HG02588 (cell line): ENCODE measurements around the gene R3HDM1.
"Not testable (repeated sequence)": the region's sequence is repeated elsewhere in the genome, so short reads cannot be mapped to it uniquely, and the experiment has no call there.

ENCODE experiments used
- ATAC-seq: cut with Tn5 transposase; IDR thresholded peaks from one replicate; pipeline ENCODE4 v1.9.1; 2021; ENCODE audit warnings: mild to moderate bottlenecking, moderate library complexity; ENCODE audit not compliant: unreplicated experiment

R3HDM1 gene

DNA sequence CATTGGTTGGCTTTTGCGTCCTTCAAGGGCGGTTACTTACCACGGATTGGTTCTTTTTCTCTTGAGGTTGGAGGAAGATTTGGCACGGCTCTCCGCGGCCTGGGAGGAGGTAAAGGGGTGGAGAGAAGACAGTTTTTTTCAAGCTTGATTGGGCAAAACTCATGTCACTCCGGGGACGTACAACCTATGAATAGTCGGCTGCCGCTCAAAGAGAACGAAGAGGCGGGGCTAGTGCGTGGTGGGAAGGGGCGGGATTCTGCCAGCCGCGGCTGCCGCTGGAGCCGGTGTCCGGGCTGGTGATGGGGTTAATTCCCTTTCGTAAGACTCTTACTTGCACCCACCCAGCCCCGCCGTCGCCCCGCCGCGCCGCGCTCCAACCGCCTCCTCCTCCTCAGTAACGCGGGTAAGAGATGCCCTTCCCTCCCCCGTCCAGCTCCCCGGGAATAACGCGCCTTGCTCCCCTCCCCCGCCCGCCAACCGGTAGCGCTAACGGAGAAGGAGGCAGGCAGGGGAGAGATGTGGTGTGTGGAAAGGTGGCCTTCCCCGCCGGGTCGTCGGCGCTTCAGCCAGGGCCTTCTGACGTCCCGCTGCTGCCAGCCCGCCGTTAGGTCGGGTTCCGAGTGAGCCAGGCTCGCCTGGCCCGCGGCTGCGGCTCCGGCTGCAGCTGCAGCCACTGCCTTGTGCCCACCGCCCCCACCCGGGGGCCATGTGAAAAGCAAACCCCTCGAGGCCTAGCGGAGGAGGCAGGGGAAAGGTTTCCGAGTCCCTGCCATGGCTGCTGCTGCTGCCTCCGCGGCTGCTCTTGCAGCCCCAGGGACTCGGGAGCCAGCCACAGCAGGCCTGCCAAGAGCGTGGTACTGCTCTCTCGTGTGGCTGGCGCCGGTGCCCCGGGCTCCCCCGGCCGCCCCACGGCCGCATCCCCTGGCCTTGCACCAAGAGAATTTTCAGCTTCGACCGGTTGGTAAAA, at the start of gene R3HDM1:
Gene R3HDM1 (plus strand): TSS at position 254 of the 967 bp plus-strand sequence. CDS start 73,362 bp downstream, outside the sequence.
- peak; percentile 80 for ATAC-seq

DNA sequence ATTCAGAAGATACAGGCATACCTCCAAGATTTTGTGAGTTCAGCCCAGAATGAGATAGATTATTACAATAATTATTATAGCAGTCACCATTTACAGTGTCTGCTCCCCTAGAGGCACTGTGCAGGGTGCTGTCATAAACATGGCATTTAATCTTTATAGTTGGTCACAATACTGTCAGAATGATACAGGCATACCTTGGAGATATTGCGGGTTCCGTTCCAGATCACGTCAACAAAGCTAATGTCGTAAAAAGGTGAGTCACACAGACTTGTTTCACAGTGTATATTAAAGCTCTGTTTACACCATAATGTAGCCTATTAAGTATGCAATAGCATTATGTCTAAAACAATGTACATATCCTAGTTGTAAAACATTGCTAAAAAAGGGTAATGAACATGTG, 45.8 kb upstream of the R3HDM1 start:
- no peak for ATAC-seq

- no peak for ATAC-seq
These were observed 40.9 kb upstream of the R3HDM1 start for GRCh38 chr2:135490376-135490775.

DNA sequence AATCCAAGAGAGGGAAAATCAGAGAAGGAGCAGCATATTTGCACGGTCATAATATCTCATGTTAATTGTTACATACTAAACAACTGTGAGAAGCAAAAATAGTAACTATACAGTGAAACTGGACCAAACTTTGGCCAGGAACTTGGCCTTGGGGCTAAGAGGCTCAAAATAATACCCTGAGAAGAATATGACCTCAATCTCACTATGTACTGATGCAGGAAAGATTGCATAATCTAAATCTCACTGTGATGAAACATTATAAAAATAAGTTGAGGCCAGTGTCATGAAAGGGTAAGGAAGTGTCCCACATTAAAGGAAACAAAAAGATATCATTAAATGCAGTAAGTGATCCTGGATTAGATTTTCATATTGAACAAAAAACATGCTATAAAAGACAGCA, 36.8 kb upstream of the R3HDM1 start:
- no peak for ATAC-seq

- ATAC-seq, result no peak
These were observed 36.4 kb upstream of the R3HDM1 start for GRCh38 chr2:135494917-135495316.

DNA sequence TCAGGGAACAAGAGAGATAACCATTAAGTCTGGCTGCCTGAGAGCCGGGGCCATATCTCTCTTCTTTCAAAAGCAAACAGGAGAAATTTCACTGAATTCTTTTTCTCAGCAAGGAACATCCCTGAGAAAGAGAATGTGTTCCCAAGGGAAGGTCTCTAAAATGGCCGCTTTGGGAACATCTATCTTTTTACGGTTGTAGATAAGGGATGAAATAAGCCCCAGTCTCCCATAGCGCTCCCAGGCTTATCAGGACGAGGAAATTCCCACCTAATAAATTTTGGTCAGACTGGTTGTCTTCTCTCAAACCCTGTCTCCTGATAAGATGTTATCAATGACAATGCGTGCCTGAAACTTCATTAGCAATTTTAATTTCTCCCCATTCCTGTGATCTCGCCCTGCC, 32.7 kb upstream of the R3HDM1 start:
- not testable (repeated sequence) for ATAC-seq

DNA sequence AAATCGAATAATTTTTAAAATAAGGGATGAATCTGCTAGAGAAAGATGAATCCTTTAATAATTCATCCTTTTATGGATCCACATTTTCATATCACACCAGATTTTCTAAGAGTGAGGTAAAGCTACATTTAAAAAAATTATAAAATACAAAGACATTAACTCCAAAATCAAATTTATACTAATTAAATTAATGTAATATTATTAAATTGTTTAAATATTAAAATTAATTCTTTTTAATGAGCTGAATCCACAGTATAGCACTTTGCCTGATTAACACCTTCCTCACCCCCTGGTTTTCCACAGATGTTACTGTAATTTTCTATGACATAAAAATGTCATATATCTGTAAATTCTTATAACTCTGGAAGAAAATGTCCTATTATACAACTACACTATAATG, 26.5 kb upstream of the R3HDM1 start:
- no peak for ATAC-seq

GRCh38 chr2:135510577-135510976, 20.7 kb upstream of the R3HDM1 start:
- ATAC-seq, result no peak

- no peak for ATAC-seq
These were observed 19.2 kb upstream of the R3HDM1 start for GRCh38 chr2:135512099-135512498.

- ATAC-seq, result no peak
These were observed 5.5 kb upstream of the R3HDM1 start for GRCh38 chr2:135525786-135526185.

DNA sequence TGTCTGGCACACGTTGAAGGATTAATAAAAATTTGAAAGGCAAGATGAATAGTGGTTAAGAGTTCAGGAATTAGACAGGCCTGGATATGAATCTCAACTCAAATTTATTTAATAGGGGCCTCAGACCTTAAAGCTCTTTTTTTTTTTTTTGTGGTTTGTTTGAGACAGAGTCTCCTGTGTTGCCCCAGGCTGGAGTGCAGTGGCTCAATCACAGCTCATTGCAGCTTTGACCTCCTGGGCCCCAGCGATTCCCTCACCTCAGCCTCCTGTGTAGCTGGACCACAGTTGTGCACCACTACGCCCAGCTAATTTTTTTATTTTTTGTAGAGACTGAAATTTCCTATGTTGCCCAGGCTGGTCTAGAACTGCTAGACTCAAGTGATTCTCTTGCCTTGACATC, 3.3 kb upstream of the R3HDM1 start:
- ATAC-seq, result no peak

- peak; percentile 67 for ATAC-seq
These were observed 712 bp upstream of the R3HDM1 start, which contains the start of gene ZRANB3 for GRCh38 chr2:135530313-135531230. ZRANB3 (minus strand) TSS chr2:135531218.

DNA sequence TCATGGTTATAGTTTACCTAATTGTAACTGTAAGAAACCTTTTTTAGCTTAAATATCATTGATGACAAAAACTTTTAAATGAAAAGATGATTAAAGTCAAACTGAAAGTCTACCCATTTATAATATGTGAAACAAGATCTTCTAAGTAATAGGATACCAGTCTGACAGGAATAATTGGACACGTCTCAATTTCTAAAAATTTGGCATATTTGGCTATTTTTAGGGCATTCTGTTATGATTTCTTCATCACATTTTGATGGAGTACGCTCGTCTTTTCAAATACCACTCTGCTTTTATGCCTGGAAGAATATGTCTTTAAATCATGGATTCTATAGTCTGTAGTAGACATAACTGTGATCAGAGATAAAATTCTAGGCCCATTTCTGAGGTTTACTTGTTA, 1.3 kb downstream of the R3HDM1 start:
- ATAC-seq, result no peak

DNA sequence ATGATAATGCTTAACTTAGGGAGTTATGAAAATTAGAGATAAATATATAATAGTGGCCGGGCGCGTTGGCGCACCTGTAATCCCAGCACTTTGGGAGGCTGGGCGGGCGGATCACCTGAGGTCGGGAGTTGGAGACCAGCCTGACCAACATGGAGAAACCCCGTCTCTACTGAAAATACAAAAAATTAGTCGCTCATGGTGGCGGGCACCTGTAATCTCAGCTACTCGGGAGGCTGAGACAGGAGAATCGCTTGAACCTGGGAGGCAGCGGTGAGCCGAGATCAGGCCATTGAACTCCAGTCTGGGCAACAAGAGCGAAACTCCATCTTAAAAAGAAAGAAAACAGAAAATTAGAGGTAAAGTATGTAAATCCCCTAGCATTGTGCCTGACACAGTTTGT, 2.3 kb downstream of the R3HDM1 start:
- ATAC-seq, result not testable (repeated sequence)

- ATAC-seq, result no peak
These were observed 15.2 kb downstream of the R3HDM1 start for GRCh38 chr2:135546436-135546835.

DNA sequence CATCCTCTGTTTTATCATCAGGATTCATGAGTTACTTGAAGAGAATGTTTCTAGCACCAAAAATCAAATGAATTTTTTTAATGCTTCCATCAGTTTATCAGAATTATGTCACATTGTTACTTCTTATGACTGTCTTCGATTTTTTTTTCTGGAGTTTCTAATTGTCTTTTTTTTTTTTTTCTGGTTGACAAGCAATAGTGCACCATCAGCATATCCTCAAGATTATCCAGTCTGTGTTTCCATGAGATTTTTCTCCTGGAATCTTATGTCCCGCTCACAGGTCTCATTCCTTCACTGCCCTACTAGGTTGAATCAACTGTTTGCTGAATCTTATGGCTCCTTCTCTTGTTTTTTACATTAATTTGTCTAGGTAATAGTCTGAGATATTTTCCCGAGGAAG, 16.0 kb downstream of the R3HDM1 start:
- no peak for ATAC-seq

DNA sequence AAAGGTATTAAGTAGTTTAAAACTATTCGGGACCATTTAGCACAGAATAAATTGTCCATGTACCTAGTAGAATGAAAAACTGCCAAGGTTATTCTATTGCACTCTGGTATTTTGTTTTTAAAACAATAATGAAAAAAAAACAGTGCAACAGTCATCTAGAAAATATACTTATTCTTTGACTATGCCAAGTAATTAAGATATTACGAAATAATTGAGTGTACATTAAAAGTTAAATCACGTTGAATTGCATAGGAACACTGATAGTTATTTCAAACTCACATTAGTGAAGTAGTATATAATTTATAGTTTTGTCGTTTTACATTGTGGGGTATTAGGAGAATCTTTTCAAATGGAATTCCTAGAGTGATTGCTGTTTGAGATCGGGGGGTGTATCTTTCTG, 20.1 kb downstream of the R3HDM1 start:
- no peak for ATAC-seq

DNA sequence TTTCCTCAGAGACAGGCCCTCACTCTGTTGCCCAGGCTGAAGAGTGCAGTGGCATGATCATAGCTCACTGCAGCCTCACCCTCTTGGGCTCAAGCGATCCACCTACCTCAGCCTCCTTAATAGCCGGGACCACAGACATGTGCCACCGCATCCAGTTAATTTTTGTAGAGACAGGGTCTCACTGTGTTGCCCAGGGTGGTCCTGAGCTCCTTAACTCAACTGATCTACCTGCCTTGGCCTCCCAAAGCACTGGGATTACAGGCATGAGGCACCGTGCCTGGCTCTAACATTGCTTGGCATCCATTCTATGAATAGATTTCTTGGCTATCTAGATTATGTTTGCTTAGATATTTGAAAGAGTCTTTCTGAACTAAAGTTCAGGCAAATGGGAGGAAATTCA, 21.6 kb downstream of the R3HDM1 start:
- no peak for ATAC-seq

DNA sequence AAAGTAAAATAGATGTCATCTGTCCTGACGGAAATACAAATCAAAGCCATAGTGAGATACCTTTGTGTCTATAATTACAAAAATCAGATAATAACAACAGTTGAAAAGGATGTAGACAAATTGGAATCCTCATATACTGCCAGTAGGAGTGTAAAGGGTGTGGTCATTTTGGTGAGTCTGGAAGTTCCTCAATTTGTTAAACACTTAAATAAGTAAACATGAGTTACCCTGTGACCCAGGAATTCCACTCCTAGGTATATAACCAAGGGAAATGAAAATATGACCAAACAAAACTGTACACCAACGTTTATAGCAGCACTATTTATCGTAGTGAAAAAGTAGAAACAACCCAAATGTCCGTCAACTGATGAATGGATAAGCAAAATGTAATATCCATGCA, 24.0 kb downstream of the R3HDM1 start:
- ATAC-seq, result no peak

DNA sequence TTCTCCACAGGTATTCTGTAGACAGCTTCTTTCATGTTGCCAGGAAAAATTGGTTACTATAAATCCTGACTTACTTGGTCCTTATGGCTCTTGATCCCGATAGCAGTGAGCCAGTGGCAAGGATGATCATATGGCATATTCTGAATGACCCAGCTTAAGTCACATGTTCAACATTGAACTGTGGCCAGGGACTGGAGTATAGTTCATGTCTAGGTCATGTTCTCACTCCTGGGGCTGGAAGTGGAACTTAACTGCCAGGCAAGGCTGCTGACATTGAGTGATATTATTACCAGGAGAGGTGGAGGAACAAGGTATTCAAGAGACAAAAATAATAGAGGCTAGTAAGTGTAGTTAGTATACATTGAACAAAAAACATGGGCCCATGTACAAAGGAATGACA, 26.2 kb downstream of the R3HDM1 start:
- no peak for ATAC-seq

DNA sequence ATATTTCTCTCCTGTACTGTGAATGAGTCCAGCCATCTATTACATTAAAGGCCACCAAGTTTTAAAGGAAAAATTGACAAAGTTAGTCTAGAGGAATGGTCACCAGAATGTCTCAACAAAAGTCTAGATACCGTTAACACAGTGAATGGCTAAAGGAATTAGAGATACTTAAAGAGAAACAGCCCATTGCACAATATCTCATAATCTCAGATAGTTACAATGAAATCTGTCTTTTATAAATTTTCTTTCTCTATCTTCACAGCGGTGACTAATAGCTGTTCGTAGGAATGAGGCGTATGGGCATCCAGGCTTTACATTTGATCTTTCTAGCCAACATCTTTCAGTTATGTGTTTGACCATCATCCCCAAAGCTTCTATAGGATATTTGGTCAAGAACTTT, 30.6 kb downstream of the R3HDM1 start:
- no peak for ATAC-seq

- no peak for ATAC-seq
These were observed 32.5 kb downstream of the R3HDM1 start for GRCh38 chr2:135563793-135564192.
